H1 (cell line): ENCODE results near the gene RAB40B. TPM values are rescaled to one million over a fixed set of nuclear protein-coding genes. Genes with fewer than 3 reads are reported as not detected.

Source experiments
- CTCF ChIA-PET: fragments of 300-600 bp; sonication (Branson Sonifier 250); formaldehyde crosslinking; loops from one replicate; lab custom pipeline; 2021; ENCODE audit not compliant: partially characterized antibody; lab: Charles Lee
- POLR2A ChIA-PET: fragments of 300-600 bp; sonication (Branson Sonifier 250); formaldehyde crosslinking; loops from one replicate; lab custom pipeline; 2021; ENCODE audit warnings: inconsistent platforms; ENCODE audit not compliant: partially characterized antibody; lab: Charles Lee
- DNase-seq, 2 experiments: peaks; one replicate each; pipeline versions ENCODE4 v3.0.0 to v3.0.0-alpha.2; 2010 to 2022; ENCODE audit warnings: low spot score in 2 of 2, low read depth in 1 of 2, mixed read lengths in 1 of 2
- FAIRE-seq: peaks from 2 replicates; lab custom pipeline; 2011; peaks lifted over from hg19 to GRCh38; lab: Jason Lieb, UNC
- H2AFZ ChIP-seq: 2 replicates; pipeline ENCODE4 v1.8.1; 2012; ENCODE audit warnings: low read length, inconsistent platforms
- H2AK5ac ChIP-seq: 2 replicates; pipeline ENCODE4 v1.6.1; 2013; ENCODE audit warnings: low read depth, low read length
- H2BK120ac ChIP-seq: replicated peaks from 2 replicates; pipeline ENCODE3; 2013; ENCODE audit warnings: low read depth, low read length, inconsistent platforms
- H2BK12ac ChIP-seq: 2 replicates; pipeline ENCODE4 v1.6.1; 2013; ENCODE audit warnings: low read depth, low read length
- H2BK15ac ChIP-seq: 2 replicates; pipeline ENCODE4 v1.6.1; 2013; ENCODE audit warnings: low read length
- H2BK20ac ChIP-seq: 2 replicates; pipeline ENCODE4 v1.6.1; 2013; ENCODE audit warnings: low read length
- H2BK5ac ChIP-seq: 2 replicates; pipeline ENCODE4 v1.6.1; 2013; ENCODE audit warnings: low read depth, low read length
- H3K14ac ChIP-seq: 2 replicates; pipeline ENCODE4 v1.6.1; 2013; ENCODE audit warnings: inconsistent platforms; ENCODE audit not compliant: insufficient read length
- H3K18ac ChIP-seq: 2 replicates; pipeline ENCODE4 v1.6.1; 2013; ENCODE audit warnings: low read length; ENCODE audit errors: extremely low read depth
- H3K23ac ChIP-seq: 2 replicates; pipeline ENCODE4 v1.6.1; 2013; ENCODE audit warnings: inconsistent platforms; ENCODE audit not compliant: insufficient read length
- H3K23me2 ChIP-seq: 2 replicates; pipeline ENCODE4 v1.6.1; 2013; ENCODE audit warnings: low read depth, low read length
- H3K27ac ChIP-seq: 2 replicates; pipeline ENCODE4 v1.6.1; 2011; ENCODE audit warnings: low read depth, low read length, inconsistent platforms
- H3K27me3 ChIP-seq, 4 experiments: replicated peaks in 1 of 4; 1 replicate in 1 of 4; 2 replicates in 3 of 4; pipeline versions ENCODE4 v1.6.1 to v1.8.1; 2011 to 2013; ENCODE audit warnings: low read length in 3 of 4, mild to moderate bottlenecking in 3 of 4, inconsistent platforms in 2 of 4, mixed read lengths in 2 of 4, moderate library complexity in 1 of 4; ENCODE audit not compliant: control insufficient read depth in 3 of 4, insufficient read depth in 3 of 4; ENCODE audit errors: extremely low read depth in 1 of 4
- H3K36me3 ChIP-seq, 4 experiments: 2 replicates each; pipeline versions ENCODE4 v1.6.1 to v1.8.1; 2011 to 2013; ENCODE audit warnings: mild to moderate bottlenecking in 4 of 4, low read length in 3 of 4, moderate library complexity in 2 of 4, control low read depth in 1 of 4, inconsistent platforms in 1 of 4; ENCODE audit not compliant: insufficient read depth in 4 of 4, control insufficient read depth in 2 of 4
- H3K4ac ChIP-seq: replicated peaks from 2 replicates; pipeline ENCODE3; 2013; ENCODE audit warnings: low read length, low read depth, mixed read lengths, inconsistent platforms; ENCODE audit not compliant: insufficient read length
- H3K4me1 ChIP-seq, 4 experiments: replicated peaks in 1 of 4; 1 replicate in 1 of 4; 2 replicates in 3 of 4; pipeline versions ENCODE4 v1.6.1 to v1.8.1; 2011 to 2013; ENCODE audit warnings: low read length in 3 of 4, inconsistent platforms in 2 of 4, mixed read lengths in 1 of 4; ENCODE audit not compliant: insufficient read depth in 4 of 4, control insufficient read depth in 3 of 4
- H3K4me2 ChIP-seq, 2 experiments: 2 replicates each; pipeline versions ENCODE4 v1.6.1 to v1.8.1; 2011 to 2013; ENCODE audit warnings: low read depth in 2 of 2, low read length in 2 of 2, control low read depth in 1 of 2, inconsistent platforms in 1 of 2, mild to moderate bottlenecking in 1 of 2; ENCODE audit not compliant: insufficient read depth in 1 of 2
- H3K4me3 ChIP-seq, 4 experiments: fragments of 200-600, 300-600 bp in 1 of 4; sonication (generic), shearing (Covaris generic), sonication (Bioruptor Twin) in 1 of 4; 2 replicates each; pipeline versions ENCODE4 v1.5.1 to v1.8.1; 2011 to 2016; ENCODE audit warnings: low read length in 4 of 4, low read depth in 3 of 4, control low read depth in 2 of 4, inconsistent platforms in 2 of 4, mild to moderate bottlenecking in 2 of 4, mixed read lengths in 1 of 4, moderate library complexity in 1 of 4; ENCODE audit not compliant: insufficient read depth in 2 of 4; ENCODE audit errors: extremely low read depth in 1 of 4
- H3K56ac ChIP-seq: replicated peaks from 2 replicates; pipeline ENCODE3; 2013; ENCODE audit warnings: low read depth, mild to moderate bottlenecking, mixed read lengths, low read length, inconsistent platforms; ENCODE audit not compliant: insufficient read length
- H3K79me1 ChIP-seq: 2 replicates; pipeline ENCODE4 v1.6.1; 2013; ENCODE audit warnings: low read depth, low read length, control low read depth
- H3K79me2 ChIP-seq, 2 experiments: 2 replicates each; pipeline versions ENCODE4 v1.6.1 to v1.8.1; 2012 to 2013; ENCODE audit warnings: low read length in 2 of 2, mild to moderate bottlenecking in 2 of 2, inconsistent platforms in 1 of 2; ENCODE audit not compliant: insufficient read depth in 2 of 2, control insufficient read depth in 1 of 2
- H3K9ac ChIP-seq, 4 experiments: replicated peaks in 1 of 4; 1 replicate in 1 of 4; 2 replicates in 3 of 4; pipeline versions ENCODE4 v1.6.1 to v1.8.1; 2011 to 2013; ENCODE audit warnings: low read depth in 3 of 4, low read length in 3 of 4, control low read depth in 2 of 4, mild to moderate bottlenecking in 2 of 4, moderate library complexity in 2 of 4, inconsistent platforms in 1 of 4; ENCODE audit errors: extremely low read depth in 1 of 4
- H3K9me3 ChIP-seq, 2 experiments: 2 replicates each; pipeline versions ENCODE4 v1.6.1 to v1.8.1; 2012 to 2013; ENCODE audit warnings: mild to moderate bottlenecking in 2 of 2, moderate library complexity in 2 of 2, control low read depth in 1 of 2, inconsistent platforms in 1 of 2, low read depth in 1 of 2, low read length in 1 of 2, mixed read lengths in 1 of 2; ENCODE audit not compliant: insufficient read depth in 2 of 2
- H4K20me1 ChIP-seq, 2 experiments: replicated peaks in 1 of 2; 2 replicates each; pipeline versions ENCODE3 to v1.8.1; 2011 to 2013; ENCODE audit warnings: inconsistent platforms in 2 of 2, low read length in 2 of 2, mild to moderate bottlenecking in 1 of 2; ENCODE audit not compliant: insufficient read depth in 2 of 2, control insufficient read depth in 1 of 2
- H4K5ac ChIP-seq: 2 replicates; pipeline ENCODE4 v1.6.1; 2013; ENCODE audit warnings: low read length, low read depth, mixed read lengths, inconsistent platforms; ENCODE audit not compliant: insufficient read length
- H4K8ac ChIP-seq: 2 replicates; pipeline ENCODE4 v1.8.0; 2013; ENCODE audit warnings: mild to moderate bottlenecking, moderate library complexity, low read length, inconsistent platforms; ENCODE audit not compliant: insufficient read depth; ENCODE audit errors: extremely low read depth
- H4K91ac ChIP-seq: replicated peaks from 2 replicates; pipeline ENCODE3; 2013; ENCODE audit warnings: low read length, mixed read lengths, inconsistent platforms; ENCODE audit not compliant: insufficient read length
- GABPA ChIP-seq: IDR thresholded peaks from 2 replicates; pipeline ENCODE4 v1.6.1; 2011; ENCODE audit warnings: mild to moderate bottlenecking, low read length, moderate library complexity, borderline replicate concordance; ENCODE audit not compliant: insufficient read depth
- SP1 ChIP-seq: IDR thresholded peaks from 2 replicates; pipeline ENCODE4 v1.6.1; 2011; ENCODE audit warnings: low read depth, low read length
- TEAD4 ChIP-seq: IDR thresholded peaks from 2 replicates; pipeline ENCODE4 v1.6.1; 2012; ENCODE audit warnings: low read depth, low read length, inconsistent platforms, mixed read lengths
- ZNF274 ChIP-seq: IDR thresholded peaks from 2 replicates; pipeline ENCODE4 v1.7.0; 2012; ENCODE audit warnings: low read length, borderline replicate concordance; ENCODE audit errors: extremely low read depth
- WGBS, 2 experiments: shearing (Covaris generic) in 1 of 2; methylation state at CpG; one replicate each; pipeline versions ENCODE4 v1.1.6 to v1.1.7; 2013 to 2015; ENCODE audit warnings: low lambda C conversion rate in 2 of 2, mixed read lengths in 2 of 2, inconsistent platforms in 1 of 2, low coverage in 1 of 2, missing lambda C conversion rate in 1 of 2; ENCODE audit not compliant: insufficient replicate concordance in 2 of 2, insufficient coverage in 1 of 2, insufficient read length in 1 of 2; ENCODE audit errors: extremely low coverage in 1 of 2, missing lambda C conversion rate in 1 of 2; 5-methylcytosine and 5-hydroxymethylcytosine counted together
- polyA plus RNA-seq, 7 experiments: library from polyadenylated mRNA; depleted of rRNA in 3 of 7; stranded (reverse) in 5 of 7; unstranded in 2 of 7; fragments of >200 nt in 5 of 7; fragments of 200-250 nt in 2 of 7; gene quantifications; 1 replicate in 5 of 7; 2 replicates in 1 of 7; 4 replicates in 1 of 7; pipeline versions ENCODE4 v1.2.1 to v1.2.3, GENCODE V29; 2011 to 2013; ENCODE audit warnings: missing spikeins in 2 of 7, mixed read lengths in 2 of 7
- total RNA-seq: library from RNA; stranded (reverse); fragmentation: NEBNext Ultra II Directional; extraction: Animal tissue kit (Norgen Biotek cat#: 25700); gene quantifications from 2 replicates; pipeline ENCODE4 v1.2.1, GENCODE V29; 2021
- TF ChIP-seq, protein P1 (sequence below): IDR thresholded peaks from 2 replicates; pipeline ENCODE4 v1.6.1; 2012; ENCODE audit warnings: inconsistent platforms

RAB40B gene
- total and polyA plus RNA-seq, 2 of the 8 experiments (the other 6 are each of a cell fraction or from before 2014, with no cell fraction given), result 3.1 to 4.6 TPM

GRCh38 chr17:82667668-82668000 lies 30.9 kb downstream of the RAB40B start:
- no peak overlapping the region for H3K18ac ChIP-seq
- FAIRE-seq, result no peak
- H2BK15ac ChIP-seq, result no peak overlapping the region
- H3K23me2 ChIP-seq, result peaks cover 5% of the 10 kb centered on the region; the same call in 1 of the 2 replicates
- no peak overlapping the region for H3K23ac ChIP-seq
- no peak overlapping the region for H3K9ac ChIP-seq
- no peaks in the 10 kb centered on the region; the same call in 1 of the 2 replicates for H3K79me1 ChIP-seq
- H4K91ac ChIP-seq, result no peak overlapping the region
- H2BK120ac ChIP-seq, result no peak overlapping the region
- no peaks in the 10 kb centered on the region for H3K9me3 ChIP-seq
- no peak overlapping the region for H2AFZ ChIP-seq
- H2BK12ac ChIP-seq, result no peak overlapping the region
- TF ChIP-seq GABPA (no peak), SP1 (no peak), TEAD4 (no peak), ZNF274 (no peak)
- TF ChIP-seq, protein P1, sequence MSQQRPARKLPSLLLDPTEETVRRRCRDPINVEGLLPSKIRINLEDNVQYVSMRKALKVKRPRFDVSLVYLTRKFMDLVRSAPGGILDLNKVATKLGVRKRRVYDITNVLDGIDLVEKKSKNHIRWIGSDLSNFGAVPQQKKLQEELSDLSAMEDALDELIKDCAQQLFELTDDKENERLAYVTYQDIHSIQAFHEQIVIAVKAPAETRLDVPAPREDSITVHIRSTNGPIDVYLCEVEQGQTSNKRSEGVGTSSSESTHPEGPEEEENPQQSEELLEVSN, result no peak
- TF ChIP-seq, all 59 proteins: peak for 0
- Histone ChIP-seq H2BK5ac (no peak overlapping the region), H3K56ac (no peak overlapping the region), H2BK20ac (no peak overlapping the region), H3K14ac (no peak overlapping the region), H3K36me3 (no peaks in the 10 kb centered on the region), H2AK5ac (no peak overlapping the region), H3K27ac (no peak overlapping the region), H3K4me1 (peaks cover 0 to 9% (median 2%) of the 10 kb centered on the region in 4 experiments; a peak in 3 of 7 replicates), H3K4me2 (no peak overlapping the region), H4K20me1 (peaks cover 0 to 3% of the 10 kb centered on the region in 2 experiments), H3K4ac (no peak overlapping the region), H3K27me3 (no peaks in the 10 kb centered on the region; a peak in 2 of 7 replicates), H3K4me3 (no peak overlapping the region), H3K79me2 (no peaks in the 10 kb centered on the region), H4K8ac (no peak overlapping the region; the same call in 1 of the 2 replicates), H4K5ac (no peak overlapping the region)
- ChIA-PET POLR2A (interaction anchor here (0.6 to 1.1 kb wide), 5 partner anchors 9 to 88 kb away, joined by 3 to 4 read pairs (median 3); no protein-coding TSS in a partner anchor), CTCF (interaction anchor here (0.6 to 4.7 kb wide), 25 partner anchors 8 to 1258 kb away, joined by 3 to 50 read pairs (median 5); partner anchors contain the start of gene FN3KRP)
- WGBS, 2 experiments, result 83% methylated on average over 15 of the region's 15 CpGs; no CpG with 5 or more reads in 1 of the 2 experiments
- no peak for DNase-seq
